ENCODE measurements around the gene EPS15. TPM values are rescaled to one million over a fixed set of nuclear protein-coding genes. Genes with fewer than 3 reads are reported as not detected.

The EPS15 gene
- total RNA-seq, 2 donors from 2014 or later: 123 to 197 TPM

GRCh38 chr1:51345300-51345687 is 173.8 kb downstream of the EPS15 start:
- Histone ChIP-seq H3K27ac (no peak overlapping the region), H3K9me3 (no peaks in the 10 kb centered on the region), H3K4me3 (no peak overlapping the region), H3K4me1 (ENCODE audit: control insufficient read depth in 1 of 2, low read depth in 2 of 2) (peaks cover 0 to 6% of the 10 kb centered on the region in 2 donors), H3K27me3 (replicated peaks; ENCODE audit: insufficient read depth) (peaks cover 6% of the 10 kb centered on the region), H3K36me3 (no peaks in the 10 kb centered on the region)
- no peak for TF ChIP-seq CTCF (IDR thresholded peaks at IDR 0.05)
- no peak for ATAC-seq (ENCODE audit: insufficient number of reproducible peaks, low FRiP score, low read depth)
- no peak for DNase-seq (ENCODE audit: low spot score)

- no peak for TF ChIP-seq CTCF (IDR thresholded peaks at IDR 0.05)
- ATAC-seq (ENCODE audit: insufficient number of reproducible peaks, low FRiP score, low read depth) (no peak), DNase-seq (ENCODE audit: low spot score) (no peak)
- Histone ChIP-seq H3K4me1 (ENCODE audit: control insufficient read depth in 1 of 2, low read depth in 2 of 2) (peaks cover 0 to 6% of the 10 kb centered on the region in 2 donors), H3K27ac (no peak overlapping the region), H3K4me3 (peak overlapping the region; percentile 37), H3K27me3 (replicated peaks; ENCODE audit: insufficient read depth) (peaks cover 6% of the 10 kb centered on the region), H3K9me3 (no peaks in the 10 kb centered on the region), H3K36me3 (no peaks in the 10 kb centered on the region)
Observed at GRCh38 chr1:51344602-51345299, 174.3 kb downstream of the EPS15 start.

DNA sequence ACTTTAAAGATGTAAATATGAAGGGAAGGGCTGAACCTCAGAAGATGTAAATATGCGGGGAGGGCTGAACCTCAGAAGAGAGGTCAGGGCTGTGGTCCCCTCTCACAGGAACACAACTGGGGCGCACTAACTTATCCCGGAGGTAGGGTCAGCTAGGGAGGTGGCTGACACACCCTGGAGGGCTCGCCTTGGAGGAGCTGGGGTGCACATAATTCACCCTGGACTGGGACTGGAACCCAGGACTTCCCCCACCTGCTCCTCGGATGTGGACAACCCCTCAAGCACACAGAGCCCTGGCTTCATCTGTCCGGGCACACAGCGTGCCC is 174.8 kb downstream of the EPS15 start:
- Histone ChIP-seq H3K4me3 (no peak overlapping the region), H3K36me3 (no peaks in the 10 kb centered on the region), H3K9me3 (no peaks in the 10 kb centered on the region), H3K27me3 (replicated peaks; ENCODE audit: insufficient read depth) (peaks cover 6% of the 10 kb centered on the region), H3K27ac (no peak overlapping the region), H3K4me1 (ENCODE audit: control insufficient read depth in 1 of 2, low read depth in 2 of 2) (peaks cover 0 to 6% of the 10 kb centered on the region in 2 donors)
- DNase-seq (ENCODE audit: low spot score): no peak
- no peak for TF ChIP-seq CTCF (IDR thresholded peaks at IDR 0.05)
- ATAC-seq (ENCODE audit: insufficient number of reproducible peaks, low FRiP score, low read depth): no peak

- no peak overlapping the region for H3K27ac ChIP-seq
- peaks cover 0 to 6% of the 10 kb centered on the region in 2 donors for H3K4me1 ChIP-seq (ENCODE audit: control insufficient read depth in 1 of 2, low read depth in 2 of 2)
- no peak for ATAC-seq (ENCODE audit: insufficient number of reproducible peaks, low FRiP score, low read depth)
- no peak overlapping the region for H3K4me3 ChIP-seq
- no peaks in the 10 kb centered on the region for H3K36me3 ChIP-seq
- H3K27me3 ChIP-seq (replicated peaks; ENCODE audit: insufficient read depth): peaks cover 6% of the 10 kb centered on the region
- no peak for TF ChIP-seq CTCF (IDR thresholded peaks at IDR 0.05)
- DNase-seq (ENCODE audit: low spot score): no peak
- no peaks in the 10 kb centered on the region for H3K9me3 ChIP-seq
Observed at GRCh38 chr1:51343624-51344023, 175.4 kb downstream of the EPS15 start.

DNA sequence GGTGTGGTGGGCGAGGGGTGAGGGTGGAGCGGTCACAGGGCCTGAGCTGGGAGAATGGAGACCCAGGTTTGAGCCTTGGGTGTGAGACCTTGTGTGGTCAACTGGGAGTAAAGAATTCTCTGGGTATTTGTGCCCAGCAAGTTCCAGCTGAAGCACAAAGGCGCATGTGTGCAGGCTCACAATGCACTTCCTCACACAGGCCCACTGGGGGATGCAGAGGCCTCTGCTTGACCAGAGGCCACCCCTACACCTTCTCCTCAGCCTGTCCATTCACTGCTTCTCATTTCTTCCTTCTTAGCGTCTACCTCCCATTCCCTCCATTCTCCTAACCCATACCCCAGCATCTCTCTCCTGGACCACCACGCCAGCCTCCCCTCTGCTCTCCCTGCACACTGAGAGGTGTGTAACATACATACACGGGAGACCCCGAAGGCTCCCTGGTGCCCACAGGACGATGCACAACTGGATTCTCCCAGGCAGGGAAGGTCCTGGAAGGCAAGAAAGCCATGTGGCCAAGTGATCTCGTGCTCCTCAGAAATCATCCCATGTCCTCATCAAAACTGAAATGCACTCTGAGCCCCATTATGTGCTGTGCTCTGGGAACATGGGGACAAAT is 176.4 kb downstream of the EPS15 start:
- Histone ChIP-seq H3K27me3 (replicated peaks; ENCODE audit: insufficient read depth) (peaks cover 6% of the 10 kb centered on the region), H3K27ac (no peak overlapping the region)

More for the DNA sequence above, 176.4 kb downstream of the EPS15 start:
- no peak for DNase-seq (ENCODE audit: low spot score)
- no peaks in the 10 kb centered on the region for H3K36me3 ChIP-seq
- H3K9me3 ChIP-seq: no peaks in the 10 kb centered on the region
- no peak for TF ChIP-seq CTCF (IDR thresholded peaks at IDR 0.05)
- H3K4me3 ChIP-seq: no peak overlapping the region
- no peak for ATAC-seq (ENCODE audit: insufficient number of reproducible peaks, low FRiP score, low read depth)
- H3K4me1 ChIP-seq (ENCODE audit: control insufficient read depth in 1 of 2, low read depth in 2 of 2): peaks cover 0 to 6% of the 10 kb centered on the region in 2 donors

Measured in thoracic aorta (tissue), 2 donors.